Upper lobe of right lung (tissue), 1 donor: ENCODE results near the gene TNFAIP2. TPM values are rescaled to one million over a fixed set of nuclear protein-coding genes. Genes with fewer than 3 reads are reported as not detected.

Experiments used
- ATAC-seq: fragments of 200-7000 bp; cut with Tn5 transposase; one replicate; pipeline ENCODE4 v1.9.1; 2020; ENCODE audit warnings: mild to moderate bottlenecking, moderate library complexity
- DNase-seq: peaks from one replicate; pipeline ENCODE4 v3.0.0-alpha.2; 2020
- H3K27ac ChIP-seq: fragments of 200-600 bp; one replicate; pipeline ENCODE4 v1.8.0; 2022
- H3K27me3 ChIP-seq: fragments of 200-600 bp; one replicate; pipeline ENCODE4 v1.8.0; 2022; ENCODE audit warnings: mild to moderate bottlenecking
- H3K36me3 ChIP-seq: fragments of 200-600 bp; one replicate; pipeline ENCODE4 v1.8.0; 2022
- H3K4me1 ChIP-seq: fragments of 200-600 bp; one replicate; pipeline ENCODE4 v1.8.0; 2022
- H3K4me3 ChIP-seq: fragments of 200-600 bp; one replicate; pipeline ENCODE4 v1.8.0; 2022; ENCODE audit warnings: mild to moderate bottlenecking
- H3K9me3 ChIP-seq: fragments of 200-600 bp; one replicate; pipeline ENCODE4 v1.8.0; 2022
- CTCF ChIP-seq: fragments of 200-600 bp; IDR thresholded peaks from one replicate; pipeline ENCODE4 v1.8.0; 2022; ENCODE audit warnings: antibody characterized with exemption
- intact Hi-C: fragments of 100-400 bp; cut with DNase I; formaldehyde crosslinking; loops from one replicate; pipeline ENCODE4 v1.11.0; 2022
- total RNA-seq: library from RNA; stranded (reverse); fragmentation: NEBNext Ultra II Directional; extraction: Animal tissue kit (Norgen Biotek cat#: 25700); gene quantifications from one replicate; pipeline ENCODE4 v1.2.1, GENCODE V29; 2021
- donor health status: DM: no; HTN: yes; CAD: no; lungs with severe emphysema.

TNFAIP2 gene
- total RNA-seq, 1 donor from 2014 or later, result 158 TPM

DNA sequence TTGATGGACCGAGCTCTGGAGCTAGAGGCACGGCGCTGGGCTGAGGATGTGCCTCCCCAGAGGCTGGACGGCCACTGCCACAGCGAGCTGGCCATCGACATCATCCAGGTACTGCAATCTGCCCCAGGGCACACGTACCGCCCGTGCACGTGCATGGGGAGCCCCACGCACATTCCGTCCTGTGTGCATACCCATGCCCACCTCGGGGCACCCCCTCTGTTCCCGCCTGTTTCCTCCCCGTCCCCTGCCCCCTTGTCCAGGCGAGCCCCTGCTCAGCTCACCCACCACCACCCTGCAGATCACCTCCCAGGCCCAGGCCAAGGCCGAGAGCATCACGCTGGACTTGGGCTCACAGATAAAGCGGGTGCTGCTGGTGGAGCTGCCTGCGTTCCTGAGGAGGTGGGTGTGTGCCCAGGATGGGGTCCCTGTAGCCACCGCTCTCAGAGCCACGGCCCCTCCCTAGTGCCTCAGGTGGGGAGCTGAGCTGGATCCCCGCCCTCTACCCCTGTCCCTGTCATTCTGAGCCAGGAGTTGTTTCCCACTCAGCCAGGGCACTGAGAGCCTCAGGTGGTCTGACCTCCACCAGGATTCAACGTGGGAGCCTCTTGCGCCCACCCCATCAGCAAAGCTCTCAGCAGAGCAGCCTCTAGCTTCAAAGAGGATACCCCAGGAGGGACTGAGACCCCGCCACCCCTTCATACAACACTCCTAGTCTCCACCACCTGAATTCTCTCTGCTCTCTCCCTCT is 6.9 kb downstream of the TNFAIP2 start:
- DNase-seq, result no peak
- no peak for ATAC-seq
- intact Hi-C loops, result no loop called here

GRCh38 chr14:103130965-103131364 is 7.7 kb downstream of the TNFAIP2 start:
- TF ChIP-seq CTCF, result no peak
- intact Hi-C loops, result no loop called here
- no peak for DNase-seq
- no peak for ATAC-seq
- Histone ChIP-seq H3K36me3 (peaks cover 50% of the 10 kb centered on the region), H3K27ac (no peak overlapping the region), H3K4me3 (no peak overlapping the region), H3K27me3 (no peaks in the 10 kb centered on the region), H3K4me1 (peaks cover 34% of the 10 kb centered on the region), H3K9me3 (no peaks in the 10 kb centered on the region)

More for the DNA sequence above, 6.9 kb downstream of the TNFAIP2 start:
- no peaks in the 10 kb centered on the region for H3K27me3 ChIP-seq
- H3K4me3 ChIP-seq, result no peak overlapping the region
- no peak overlapping the region for H3K27ac ChIP-seq
- no peak for TF ChIP-seq CTCF
- H3K4me1 ChIP-seq, result peaks cover 41% of the 10 kb centered on the region
- peaks cover 43% of the 10 kb centered on the region for H3K36me3 ChIP-seq
- no peaks in the 10 kb centered on the region for H3K9me3 ChIP-seq

- intact Hi-C loops, result no loop called here
- Histone ChIP-seq H3K4me1 (peaks cover 28% of the 10 kb centered on the region), H3K36me3 (peaks cover 55% of the 10 kb centered on the region), H3K9me3 (no peaks in the 10 kb centered on the region), H3K27ac (no peak overlapping the region), H3K4me3 (no peak overlapping the region), H3K27me3 (no peaks in the 10 kb centered on the region)
- ATAC-seq (no peak), DNase-seq (no peak)
- TF ChIP-seq CTCF, result no peak
Measured at GRCh38 chr14:103131580-103131979, 8.3 kb downstream of the TNFAIP2 start.

GRCh38 chr14:103132381-103133209 is 9.3 kb downstream of the TNFAIP2 start:
- Histone ChIP-seq H3K27me3 (no peaks in the 10 kb centered on the region), H3K9me3 (no peaks in the 10 kb centered on the region), H3K27ac (no peak overlapping the region), H3K36me3 (peaks cover 55% of the 10 kb centered on the region), H3K4me1 (peaks cover 23% of the 10 kb centered on the region), H3K4me3 (no peak overlapping the region)
- peak; percentile 3 for ATAC-seq
- intact Hi-C loops, result no loop called here
- peak; percentile 63 for DNase-seq
- no peak for TF ChIP-seq CTCF

- no peaks in the 10 kb centered on the region for H3K27me3 ChIP-seq
- no peak overlapping the region for H3K27ac ChIP-seq
- H3K4me3 ChIP-seq, result no peak overlapping the region
- peaks cover 15% of the 10 kb centered on the region for H3K4me1 ChIP-seq
- TF ChIP-seq CTCF, result no peak
- H3K36me3 ChIP-seq, result peaks cover 55% of the 10 kb centered on the region
- intact Hi-C loops, result no loop called here
- DNase-seq (no peak), ATAC-seq (no peak)
- H3K9me3 ChIP-seq, result no peaks in the 10 kb centered on the region
Measured at GRCh38 chr14:103133210-103134140, 10.2 kb downstream of the TNFAIP2 start.
